GM12878 (cell line): Measurements from ENCODE around the gene SHF. TPM values are rescaled to one million over a fixed set of nuclear protein-coding genes. Genes with fewer than 3 reads are reported as not detected.
A peak's percentile ranks its signal among the peaks of the same experiment; 100 is the strongest.

ENCODE experiments used
- CBFB ChIP-seq: IDR thresholded peaks from 2 replicates; pipeline ENCODE4 v1.6.1; 2016; ENCODE audit warnings: antibody characterized with exemption, low read depth
- CREM ChIP-seq: IDR thresholded peaks from 2 replicates; pipeline ENCODE4 v1.6.1; 2014; ENCODE audit warnings: antibody characterized with exemption, low read depth
- EED ChIP-seq: sonication (generic); IDR thresholded peaks from 2 replicates; pipeline ENCODE4 v1.6.1; 2016; ENCODE audit warnings: antibody characterized with exemption, low read depth
- MTA3 ChIP-seq: IDR thresholded peaks from 2 replicates; pipeline ENCODE4 v1.6.1; 2012; ENCODE audit warnings: low read length, inconsistent platforms, borderline replicate concordance
- NFIC ChIP-seq: IDR thresholded peaks from 2 replicates; pipeline ENCODE4 v1.6.1; 2012; ENCODE audit warnings: low read depth, mild to moderate bottlenecking, inconsistent platforms, low read length, moderate library complexity
- PAX5 ChIP-seq: IDR thresholded peaks from 2 replicates; pipeline ENCODE4 v1.6.1; 2011; ENCODE audit warnings: low read depth, low read length, borderline replicate concordance
- SMARCA5 ChIP-seq: fragments of 450-650 bp; IDR thresholded peaks from 2 replicates; pipeline ENCODE4 v1.6.1; 2017; ENCODE audit warnings: mild to moderate bottlenecking
- SMC3 ChIP-seq: IDR thresholded peaks from 2 replicates; pipeline ENCODE4 v1.6.1; 2011; ENCODE audit warnings: low read length, improper control_type of control experiment, borderline replicate concordance
- TCF12 ChIP-seq: IDR thresholded peaks from 2 replicates; pipeline ENCODE4 v1.6.1; 2011; ENCODE audit warnings: low read depth, mild to moderate bottlenecking, low read length
- TCF3 ChIP-seq: IDR thresholded peaks from 2 replicates; pipeline ENCODE4 v1.6.1; 2012; ENCODE audit warnings: low read depth, mild to moderate bottlenecking, low read length, borderline replicate concordance; ENCODE audit not compliant: insufficient read depth
- ZBTB11 ChIP-seq: fragments of 450-650 bp; formaldehyde crosslinking; IDR thresholded peaks from 2 replicates; pipeline ENCODE4 v1.5.0; 2022; ENCODE audit warnings: mild to moderate bottlenecking, missing genetic modification characterization
- ZBTB4 ChIP-seq: fragments of 450-650 bp; formaldehyde crosslinking; IDR thresholded peaks from 2 replicates; pipeline ENCODE4 v1.4.0; 2022; ENCODE audit warnings: mild to moderate bottlenecking, moderate library complexity
- polyA plus RNA-seq, 11 experiments: library from polyadenylated mRNA; depleted of rRNA in 4 of 11; unstranded in 6 of 11; stranded (reverse) in 5 of 11; fragments of >200 nt; fragmentation: Nextera tagmentation in 4 of 11; fragmentation: Illumina TruSeq in 1 of 11; extraction: Ambion mirVana in 4 of 11; extraction: Trizol in 1 of 11; gene quantifications; 1 replicate in 1 of 11; 2 replicates in 10 of 11; pipeline versions ENCODE4 v1.2.1 to v1.2.3, GENCODE V29; 2011 to 2016; ENCODE audit warnings: inconsistent platforms in 2 of 11, missing spikeins in 2 of 11, low read depth in 1 of 11
- total RNA-seq, 4 experiments: library from RNA; depleted of rRNA in 3 of 4; stranded (reverse); fragments of >200 nt in 3 of 4; fragmentation: Illumina TruSeq in 1 of 4; extraction: Trizol in 1 of 4; gene quantifications; 2 replicates each; pipeline versions ENCODE4 v1.2.1 to v1.2.3, GENCODE V29; 2013 to 2021
- TF ChIP-seq, protein P1 (sequence below): IDR thresholded peaks from 2 replicates; pipeline ENCODE4 v1.6.1; 2012; ENCODE audit warnings: mild to moderate bottlenecking, low read depth, low read length
- TF ChIP-seq, protein P2 (sequence below): fragments of 450-650 bp; IDR thresholded peaks from 2 replicates; pipeline ENCODE4 v1.6.1; 2017; ENCODE audit warnings: mild to moderate bottlenecking, moderate library complexity

SHF gene
- total and polyA plus RNA-seq, 10 of the 15 experiments (the other 5 are each of a cell fraction or from before 2014, with no cell fraction given): 0.04 to 5.7 (median 1.0) TPM; not detected in 1

DNA sequence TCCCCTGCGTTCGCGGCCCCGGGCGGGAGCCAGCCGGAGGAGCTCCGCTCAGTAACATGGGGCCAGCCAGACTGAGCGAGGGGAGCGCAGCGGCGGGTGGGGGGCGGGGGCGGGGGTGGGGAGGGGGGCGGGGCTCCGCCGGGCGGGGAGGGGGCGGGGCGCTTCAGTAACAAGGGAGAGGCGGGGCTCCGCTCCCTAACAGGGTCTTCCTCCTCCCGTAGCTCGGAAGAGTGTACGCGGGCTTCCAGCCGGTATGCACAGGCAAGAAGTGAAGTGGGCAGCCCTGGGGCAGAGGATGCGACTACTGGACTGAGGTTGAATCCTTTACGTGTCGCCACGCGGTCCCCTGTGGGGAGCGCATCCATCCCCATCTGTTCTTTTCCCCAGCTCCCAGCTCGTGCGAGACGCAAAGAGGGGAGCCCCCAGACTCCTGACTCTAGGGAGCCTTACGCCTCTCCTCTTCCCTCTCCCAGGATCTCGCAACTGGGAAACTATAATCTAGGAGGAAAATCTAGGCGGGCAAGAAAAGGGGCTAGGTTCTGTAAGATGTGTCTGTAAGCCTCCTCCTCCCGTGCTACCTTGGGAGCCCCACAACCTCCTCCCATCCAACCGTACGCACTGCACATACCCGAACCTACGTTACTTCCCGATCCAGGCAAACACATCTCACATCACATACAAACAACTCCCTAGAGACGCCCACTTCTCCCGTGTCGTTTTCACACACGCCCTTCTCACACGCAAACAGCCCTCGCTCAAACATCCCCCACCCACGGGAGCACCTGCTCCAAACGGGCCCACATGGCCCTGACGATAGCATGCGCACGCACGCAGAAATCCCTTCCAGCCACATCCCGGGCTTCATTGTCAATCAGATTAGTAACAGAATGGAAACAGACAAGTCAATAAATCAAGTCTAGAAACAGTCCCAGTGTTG lies at the start of gene SHF (continued):
- no peak for TF ChIP-seq ZBTB4 (CRISPR knock-in tag)
- no peak for TF ChIP-seq MTA3
- TF ChIP-seq, protein P1, sequence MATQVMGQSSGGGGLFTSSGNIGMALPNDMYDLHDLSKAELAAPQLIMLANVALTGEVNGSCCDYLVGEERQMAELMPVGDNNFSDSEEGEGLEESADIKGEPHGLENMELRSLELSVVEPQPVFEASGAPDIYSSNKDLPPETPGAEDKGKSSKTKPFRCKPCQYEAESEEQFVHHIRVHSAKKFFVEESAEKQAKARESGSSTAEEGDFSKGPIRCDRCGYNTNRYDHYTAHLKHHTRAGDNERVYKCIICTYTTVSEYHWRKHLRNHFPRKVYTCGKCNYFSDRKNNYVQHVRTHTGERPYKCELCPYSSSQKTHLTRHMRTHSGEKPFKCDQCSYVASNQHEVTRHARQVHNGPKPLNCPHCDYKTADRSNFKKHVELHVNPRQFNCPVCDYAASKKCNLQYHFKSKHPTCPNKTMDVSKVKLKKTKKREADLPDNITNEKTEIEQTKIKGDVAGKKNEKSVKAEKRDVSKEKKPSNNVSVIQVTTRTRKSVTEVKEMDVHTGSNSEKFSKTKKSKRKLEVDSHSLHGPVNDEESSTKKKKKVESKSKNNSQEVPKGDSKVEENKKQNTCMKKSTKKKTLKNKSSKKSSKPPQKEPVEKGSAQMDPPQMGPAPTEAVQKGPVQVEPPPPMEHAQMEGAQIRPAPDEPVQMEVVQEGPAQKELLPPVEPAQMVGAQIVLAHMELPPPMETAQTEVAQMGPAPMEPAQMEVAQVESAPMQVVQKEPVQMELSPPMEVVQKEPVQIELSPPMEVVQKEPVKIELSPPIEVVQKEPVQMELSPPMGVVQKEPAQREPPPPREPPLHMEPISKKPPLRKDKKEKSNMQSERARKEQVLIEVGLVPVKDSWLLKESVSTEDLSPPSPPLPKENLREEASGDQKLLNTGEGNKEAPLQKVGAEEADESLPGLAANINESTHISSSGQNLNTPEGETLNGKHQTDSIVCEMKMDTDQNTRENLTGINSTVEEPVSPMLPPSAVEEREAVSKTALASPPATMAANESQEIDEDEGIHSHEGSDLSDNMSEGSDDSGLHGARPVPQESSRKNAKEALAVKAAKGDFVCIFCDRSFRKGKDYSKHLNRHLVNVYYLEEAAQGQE: no peak
- TF ChIP-seq, protein P2, sequence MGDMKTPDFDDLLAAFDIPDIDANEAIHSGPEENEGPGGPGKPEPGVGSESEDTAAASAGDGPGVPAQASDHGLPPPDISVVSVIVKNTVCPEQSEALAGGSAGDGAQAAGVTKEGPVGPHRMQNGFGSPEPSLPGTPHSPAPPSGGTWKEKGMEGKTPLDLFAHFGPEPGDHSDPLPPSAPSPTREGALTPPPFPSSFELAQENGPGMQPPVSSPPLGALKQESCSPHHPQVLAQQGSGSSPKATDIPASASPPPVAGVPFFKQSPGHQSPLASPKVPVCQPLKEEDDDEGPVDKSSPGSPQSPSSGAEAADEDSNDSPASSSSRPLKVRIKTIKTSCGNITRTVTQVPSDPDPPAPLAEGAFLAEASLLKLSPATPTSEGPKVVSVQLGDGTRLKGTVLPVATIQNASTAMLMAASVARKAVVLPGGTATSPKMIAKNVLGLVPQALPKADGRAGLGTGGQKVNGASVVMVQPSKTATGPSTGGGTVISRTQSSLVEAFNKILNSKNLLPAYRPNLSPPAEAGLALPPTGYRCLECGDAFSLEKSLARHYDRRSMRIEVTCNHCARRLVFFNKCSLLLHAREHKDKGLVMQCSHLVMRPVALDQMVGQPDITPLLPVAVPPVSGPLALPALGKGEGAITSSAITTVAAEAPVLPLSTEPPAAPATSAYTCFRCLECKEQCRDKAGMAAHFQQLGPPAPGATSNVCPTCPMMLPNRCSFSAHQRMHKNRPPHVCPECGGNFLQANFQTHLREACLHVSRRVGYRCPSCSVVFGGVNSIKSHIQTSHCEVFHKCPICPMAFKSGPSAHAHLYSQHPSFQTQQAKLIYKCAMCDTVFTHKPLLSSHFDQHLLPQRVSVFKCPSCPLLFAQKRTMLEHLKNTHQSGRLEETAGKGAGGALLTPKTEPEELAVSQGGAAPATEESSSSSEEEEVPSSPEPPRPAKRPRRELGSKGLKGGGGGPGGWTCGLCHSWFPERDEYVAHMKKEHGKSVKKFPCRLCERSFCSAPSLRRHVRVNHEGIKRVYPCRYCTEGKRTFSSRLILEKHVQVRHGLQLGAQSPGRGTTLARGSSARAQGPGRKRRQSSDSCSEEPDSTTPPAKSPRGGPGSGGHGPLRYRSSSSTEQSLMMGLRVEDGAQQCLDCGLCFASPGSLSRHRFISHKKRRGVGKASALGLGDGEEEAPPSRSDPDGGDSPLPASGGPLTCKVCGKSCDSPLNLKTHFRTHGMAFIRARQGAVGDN: peak; percentile 70
- TF ChIP-seq PAX5: peak; percentile 92
- peak; percentile 61 for TF ChIP-seq EED
- TF ChIP-seq SMC3: no peak
- peak; percentile 50; the same call in 1 of the 2 replicates for TF ChIP-seq SMARCA5
- TF ChIP-seq CREM: peak; percentile 82
- TF ChIP-seq CBFB: no peak
- TF ChIP-seq TCF12: peak; percentile 99
- peak; percentile 93; the same call in 1 of the 2 replicates for TF ChIP-seq TCF3
- TF ChIP-seq ZBTB11 (CRISPR knock-in tag): no peak
- peak; percentile 71; the same call in 1 of the 2 replicates for TF ChIP-seq NFIC
